Caki2 (cell line): Measurements from ENCODE around the gene TMEM256. TPM values are rescaled to one million over a fixed set of nuclear protein-coding genes. Genes with fewer than 3 reads are reported as not detected.

Source experiments
- DNase-seq: peaks from one replicate; pipeline ENCODE4 v3.0.0-alpha.2; 2015; ENCODE audit warnings: low read depth
- in situ Hi-C: cut with HindIII; loops from 2 replicates; pipeline ENCODE4 v1.10.0; 2016; ENCODE audit warnings: low sequenced_read_pairs, low pct_unique_long_range_greater_than_20kb, mixed read lengths
- total RNA-seq: library from RNA; depleted of rRNA; stranded (reverse); fragments of >200 nt; shearing (Covaris generic); gene quantifications from 2 replicates; pipeline ENCODE4 v1.2.3, GENCODE V29; 2014; ENCODE audit warnings: low replicate concordance

The TMEM256 gene
- total RNA-seq, 1 experiment from 2014 or later, result 132 TPM

DNA sequence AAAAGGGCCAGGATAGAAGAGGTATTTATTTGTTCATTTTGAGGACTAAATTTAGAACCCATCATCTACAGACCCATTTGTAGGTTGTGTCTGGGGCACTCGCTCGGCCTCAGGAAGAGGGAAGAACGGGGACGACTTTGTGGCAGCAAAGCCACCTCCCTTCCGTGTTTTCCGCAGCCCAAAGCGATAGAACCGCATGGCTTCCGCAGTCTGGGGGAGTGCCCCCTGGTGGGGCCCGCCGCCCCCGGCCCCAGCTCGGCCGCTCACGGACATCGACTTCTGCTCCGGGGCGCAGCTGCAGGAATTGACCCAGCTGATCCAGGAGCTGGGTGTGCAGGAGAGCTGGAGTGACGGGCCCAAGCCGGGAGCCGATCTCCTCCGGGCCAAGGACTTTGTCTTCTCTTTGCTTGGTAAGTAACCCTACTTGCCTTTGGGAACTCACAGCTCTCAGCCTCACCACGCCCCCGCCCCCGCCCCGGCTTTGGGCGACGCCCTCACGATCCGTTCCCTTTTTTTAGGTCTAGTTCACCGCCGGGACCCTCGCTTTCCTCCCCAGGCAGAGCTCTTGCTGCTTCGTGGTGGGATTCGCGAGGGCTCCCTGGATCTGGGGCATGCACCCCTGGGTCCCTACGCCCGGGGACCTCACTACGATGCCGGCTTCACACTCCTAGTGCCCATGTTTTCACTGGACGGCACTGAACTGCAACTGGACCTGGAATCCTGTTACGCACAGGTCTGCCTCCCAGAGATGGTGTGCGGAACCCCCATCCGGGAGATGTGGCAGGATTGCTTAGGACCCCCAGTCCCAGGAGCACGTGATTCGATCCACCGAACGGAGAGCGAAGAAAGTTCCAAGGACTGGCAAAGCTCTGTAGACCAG lies 32.0 kb upstream of the TMEM256 start:
- DNase-seq, result no peak
- in situ Hi-C loops, result no loop called here

DNA sequence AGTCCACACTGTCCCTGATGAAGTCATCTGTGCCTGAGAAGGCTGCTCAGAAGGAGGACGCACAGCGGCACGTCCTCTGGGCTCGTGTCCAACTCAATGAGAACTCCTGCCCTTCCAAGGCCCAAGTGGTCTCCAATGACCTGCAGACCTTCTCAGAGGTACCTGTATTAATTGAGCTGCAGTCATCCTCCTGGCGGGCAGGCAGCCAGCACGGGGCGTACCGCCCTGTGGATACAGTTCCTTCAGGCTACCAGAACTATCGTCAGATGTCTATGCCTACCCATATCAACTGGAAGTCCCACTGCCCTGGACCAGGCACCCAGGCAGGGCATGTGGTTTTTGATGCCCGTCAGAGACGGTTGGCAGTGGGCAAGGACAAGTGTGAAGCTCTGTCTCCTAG lies 28.4 kb upstream of the TMEM256 start:
- DNase-seq, result no peak
- in situ Hi-C loops, result no loop called here

DNA sequence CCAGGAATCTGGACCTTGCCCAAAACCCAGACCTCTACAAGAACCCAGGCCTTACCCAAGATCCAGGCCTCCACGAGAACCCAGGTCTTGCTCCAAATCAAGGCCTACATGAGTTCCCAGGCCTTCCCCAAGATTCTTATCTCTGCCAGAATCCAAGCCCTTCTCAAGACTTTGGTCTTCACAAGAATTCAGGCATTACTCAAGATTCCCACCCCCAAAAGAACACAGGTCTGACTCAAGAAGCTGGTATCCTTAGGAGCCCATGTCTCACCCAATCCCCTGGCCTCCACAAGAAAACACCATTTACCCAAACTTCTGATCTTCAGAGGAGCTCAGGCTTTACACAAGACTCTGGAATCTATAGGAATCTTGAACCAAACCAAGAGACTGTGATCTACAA lies 27.3 kb upstream of the TMEM256 start:
- in situ Hi-C loops, result no loop called here
- DNase-seq, result no peak

DNA sequence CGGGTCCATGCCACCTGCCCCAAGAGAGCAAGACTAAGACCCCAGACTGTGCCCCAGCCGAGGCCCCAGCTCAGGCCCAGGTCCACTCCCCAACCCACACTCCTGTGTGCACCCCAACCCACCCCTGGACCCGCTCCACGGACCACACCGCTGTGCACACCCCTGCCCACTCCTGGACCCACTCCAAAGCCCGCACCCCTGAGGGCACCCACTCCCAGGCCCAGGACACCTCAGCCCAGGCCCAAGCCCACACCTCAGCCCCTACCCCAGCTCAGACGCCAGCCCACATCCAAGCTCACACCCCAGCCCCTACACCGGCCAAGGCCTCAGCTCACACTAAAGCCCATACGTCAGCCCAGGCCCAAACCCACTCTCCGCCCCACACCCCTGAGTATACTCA lies 25.8 kb upstream of the TMEM256 start:
- DNase-seq, result no peak
- in situ Hi-C loops, result no loop called here

DNA sequence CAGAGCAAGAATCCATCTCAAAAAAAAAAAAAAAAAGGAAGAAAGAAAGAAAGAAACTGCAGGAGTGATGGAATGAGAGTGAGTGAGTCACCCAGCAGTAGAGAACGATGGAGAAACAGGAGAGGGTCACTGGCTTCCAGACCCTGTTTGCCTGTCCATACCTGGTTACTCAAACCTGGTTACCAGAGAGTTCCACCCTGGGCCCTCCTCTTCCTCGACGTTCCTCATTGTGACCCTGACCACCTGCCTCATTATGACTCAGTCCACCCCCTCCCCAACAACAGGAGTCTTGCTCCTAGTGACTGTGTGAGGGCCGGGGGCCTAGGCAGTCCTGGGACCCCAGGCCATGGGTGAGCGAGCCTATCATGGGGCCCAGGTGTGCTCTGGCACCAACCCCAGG lies 24.7 kb upstream of the TMEM256 start, which contains the start of gene SPEM3:
Gene SPEM3, plus strand, starts transcription at position 301 of the 400 bp plus-strand sequence. Its CDS starts 46 bp downstream, at position 347.
- DNase-seq, result no peak
- in situ Hi-C loops, result no loop called here

DNA sequence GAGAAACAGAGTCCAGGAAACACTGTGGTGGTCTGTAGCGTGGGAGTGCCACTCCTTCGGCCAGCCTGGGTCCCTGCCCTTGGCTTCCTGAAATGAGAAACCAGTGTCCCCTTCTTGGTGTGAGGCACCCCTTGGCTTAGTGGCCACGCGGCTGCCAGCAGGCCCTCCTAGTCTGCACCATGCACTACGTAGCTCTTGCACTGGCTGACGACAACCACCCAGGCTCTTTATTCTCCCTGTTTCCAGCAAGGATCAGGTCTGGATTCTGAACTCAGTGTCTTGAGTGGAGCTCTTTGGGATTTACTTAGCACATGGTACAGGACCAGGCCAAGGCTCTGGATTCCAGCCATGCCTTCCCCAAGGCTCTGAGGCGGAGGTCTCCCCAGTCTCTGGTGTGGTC lies 23.7 kb upstream of the TMEM256 start:
- no peak for DNase-seq
- in situ Hi-C loops, result no loop called here

DNA sequence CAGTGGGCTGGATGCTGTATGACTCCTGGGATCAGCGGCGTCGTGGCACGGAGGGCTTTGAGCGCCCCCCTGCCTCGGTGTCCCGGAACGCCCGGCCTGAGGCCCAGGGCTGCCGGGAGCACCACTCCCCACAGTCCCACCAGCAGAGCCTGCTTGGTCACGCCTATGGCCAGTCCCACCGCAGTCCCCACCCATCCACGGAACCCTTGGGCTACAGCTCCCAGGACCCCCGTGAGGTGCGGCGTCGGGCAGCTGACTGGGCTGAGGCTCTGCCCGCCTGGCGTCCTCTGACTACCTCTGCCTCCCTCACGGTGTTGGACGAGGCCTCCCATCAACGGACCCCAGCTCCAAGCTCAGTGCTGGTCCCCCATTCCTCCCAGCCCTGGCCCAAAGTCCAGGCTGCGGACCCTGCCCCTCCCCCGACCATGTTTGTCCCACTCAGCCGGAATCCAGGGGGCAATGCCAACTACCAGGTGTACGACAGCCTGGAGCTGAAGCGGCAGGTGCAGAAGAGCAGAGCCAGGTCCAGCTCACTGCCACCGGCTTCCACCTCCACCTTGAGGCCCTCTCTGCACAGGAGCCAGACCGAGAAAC lies 23.1 kb upstream of the TMEM256 start:
- DNase-seq, result no peak
- in situ Hi-C loops, result no loop called here

DNA sequence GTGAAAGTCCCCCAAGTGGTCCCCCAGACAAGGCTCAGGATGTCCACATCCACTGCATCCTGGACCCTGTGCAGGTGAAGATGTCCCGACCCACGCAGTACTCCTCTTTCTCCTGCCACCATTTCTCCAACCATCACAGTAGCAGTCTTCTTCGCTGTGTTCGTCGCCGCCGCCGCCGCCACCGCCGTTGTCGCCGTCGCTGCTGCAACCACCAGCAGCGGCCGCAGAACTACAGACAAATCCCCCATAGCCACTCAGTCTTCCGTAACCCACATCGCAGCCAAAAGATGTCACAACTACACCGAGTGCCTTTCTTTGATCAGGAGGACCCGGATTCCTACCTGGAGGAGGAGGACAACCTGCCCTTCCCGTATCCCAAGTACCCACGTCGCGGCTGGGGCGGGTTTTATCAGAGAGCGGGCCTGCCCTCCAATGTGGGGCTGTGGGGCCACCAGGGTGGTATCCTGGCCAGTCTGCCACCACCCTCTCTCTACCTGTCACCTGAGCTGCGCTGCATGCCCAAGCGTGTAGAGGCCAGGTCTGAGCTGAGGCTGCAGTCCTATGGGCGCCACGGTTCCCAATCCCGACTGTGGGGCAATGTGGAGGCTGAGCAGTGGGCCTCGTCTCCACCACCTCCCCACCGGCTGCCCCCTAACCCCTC lies 22.4 kb upstream of the TMEM256 start:
- no peak for DNase-seq

DNA sequence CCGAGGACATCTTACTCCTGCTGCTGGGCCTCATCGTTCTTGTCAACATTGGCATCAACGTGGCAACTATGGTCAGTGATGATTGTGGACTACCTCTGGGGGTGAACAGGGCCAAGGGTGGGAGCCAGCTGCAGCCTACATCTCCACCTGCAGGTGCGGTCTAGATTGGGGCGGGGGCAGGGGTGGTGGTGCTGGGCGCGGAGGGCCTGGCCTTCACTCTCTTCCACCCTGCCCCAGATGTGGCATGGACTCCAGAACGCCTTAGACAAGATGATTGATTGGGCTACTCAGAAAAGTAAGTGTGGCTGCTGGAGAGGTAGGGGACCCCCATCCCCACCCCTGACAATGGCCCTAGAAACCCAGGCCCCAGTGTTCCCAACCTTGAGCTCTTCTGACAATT lies 21.9 kb upstream of the TMEM256 start:
- in situ Hi-C loops, result no loop called here

More for the DNA sequence above, 22.4 kb upstream of the TMEM256 start:
- in situ Hi-C loops, result no loop called here

DNA sequence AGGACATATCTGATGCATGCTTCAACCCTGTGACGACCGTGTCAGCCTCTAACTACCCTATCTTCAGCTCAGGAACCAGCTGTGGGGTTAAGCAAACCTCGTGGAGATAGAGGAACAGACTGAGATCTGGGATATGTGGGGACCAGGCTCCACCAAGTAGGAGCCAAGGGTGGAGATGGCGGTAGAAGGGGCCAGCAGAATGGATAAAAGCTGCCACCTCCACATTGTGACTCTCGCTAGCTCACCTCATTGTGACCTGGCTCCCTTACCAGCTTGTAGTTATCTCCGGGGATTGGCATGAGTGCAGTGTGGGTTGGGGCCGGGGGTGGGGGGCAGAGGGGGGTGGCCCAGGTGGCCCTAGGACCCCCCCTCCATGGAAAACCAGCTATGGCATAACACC lies 21.4 kb upstream of the TMEM256 start, which contains the start of gene SPEM2:
Gene SPEM2, plus strand, starts transcription at position 301 of the 400 bp plus-strand sequence. Its CDS starts 73 bp downstream, at position 374.
- DNase-seq, result no peak
- in situ Hi-C loops, result no loop called here

More for the DNA sequence above, 21.9 kb upstream of the TMEM256 start:
- DNase-seq, result no peak

DNA sequence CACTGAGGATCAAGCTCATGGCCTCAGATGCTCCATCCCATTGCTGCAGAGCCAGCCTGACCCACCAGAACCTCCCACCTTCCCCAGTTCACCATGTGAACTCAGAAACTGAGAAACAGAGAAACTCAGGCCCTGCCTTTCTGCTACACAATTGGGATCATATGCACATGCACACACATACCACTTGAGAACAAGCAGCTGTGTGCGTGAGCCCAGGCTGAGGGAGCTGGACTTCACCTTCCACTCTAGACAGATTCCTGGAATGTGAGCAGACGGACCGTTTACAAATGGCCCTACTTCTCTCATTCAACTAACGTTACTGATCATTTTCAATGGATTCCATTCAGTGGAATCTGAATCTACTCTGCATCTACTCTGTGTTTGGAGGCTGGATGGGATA lies 19.8 kb upstream of the TMEM256 start:
- in situ Hi-C loops, result no loop called here
- DNase-seq, result no peak

DNA sequence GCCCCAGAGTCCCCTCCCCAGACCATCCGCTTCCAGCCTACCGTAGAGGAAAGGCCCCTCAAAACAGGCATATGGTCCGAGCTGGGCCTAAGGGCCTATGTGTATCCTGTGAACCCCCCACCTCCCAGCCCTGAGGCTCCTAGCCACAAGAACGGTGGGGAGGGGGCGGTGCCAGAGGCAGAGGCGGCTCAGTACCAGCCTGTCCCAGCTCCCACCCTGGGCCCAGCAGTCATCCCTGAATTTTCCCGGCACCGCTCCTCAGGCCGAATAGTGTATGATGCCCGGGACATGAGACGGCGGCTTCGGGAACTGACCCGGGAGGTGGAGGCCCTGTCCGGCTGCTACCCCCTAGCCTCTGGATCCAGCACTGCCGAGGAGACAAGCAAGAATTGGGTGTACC lies 17.3 kb upstream of the TMEM256 start:
- in situ Hi-C loops, result no loop called here
- DNase-seq, result no peak

DNA sequence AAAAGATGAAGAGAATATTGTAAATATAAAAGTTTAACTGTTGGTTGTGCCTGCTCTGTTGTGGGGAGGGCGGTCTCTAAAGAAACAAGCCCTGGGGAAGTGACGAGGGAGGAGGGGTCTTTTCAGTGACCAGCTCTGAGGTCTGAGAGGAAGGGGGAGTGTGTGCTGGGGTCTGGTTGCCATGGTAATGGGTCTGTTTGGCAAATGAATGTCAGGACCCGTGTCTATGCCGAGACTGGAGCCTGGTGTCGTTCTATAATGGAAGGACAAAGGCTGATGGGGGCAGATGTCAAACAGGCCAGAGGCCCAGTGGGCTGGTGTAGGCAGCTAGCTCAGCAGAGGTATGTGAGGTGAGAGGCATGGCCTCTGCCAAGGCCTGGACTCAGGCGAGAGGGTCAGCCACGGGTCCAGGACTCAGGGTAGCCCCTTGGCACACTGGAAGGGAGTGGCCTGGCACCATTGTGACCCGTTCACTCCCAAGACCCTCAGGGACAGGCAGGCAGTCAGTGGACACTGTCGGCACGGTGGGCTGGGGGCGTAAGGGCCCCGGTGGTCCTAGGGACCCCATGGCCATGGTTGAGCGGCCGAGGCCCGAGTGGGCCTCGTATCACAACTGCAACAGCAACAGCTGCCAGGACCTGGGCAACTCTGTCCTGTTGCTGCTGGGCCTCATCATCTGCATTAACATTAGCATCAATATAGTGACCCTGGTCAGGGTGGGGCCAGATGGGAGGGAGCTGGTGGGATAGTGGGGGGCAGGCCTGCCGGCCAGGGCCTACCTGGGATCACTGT lies 16.1 kb upstream of the TMEM256 start, which contains the start of gene SPEM1:
Gene SPEM1, plus strand, starts transcription at position 506 of the 792 bp plus-strand sequence. Its CDS starts 61 bp downstream, at position 567.
- in situ Hi-C loops, result no loop called here
- no peak for DNase-seq

DNA sequence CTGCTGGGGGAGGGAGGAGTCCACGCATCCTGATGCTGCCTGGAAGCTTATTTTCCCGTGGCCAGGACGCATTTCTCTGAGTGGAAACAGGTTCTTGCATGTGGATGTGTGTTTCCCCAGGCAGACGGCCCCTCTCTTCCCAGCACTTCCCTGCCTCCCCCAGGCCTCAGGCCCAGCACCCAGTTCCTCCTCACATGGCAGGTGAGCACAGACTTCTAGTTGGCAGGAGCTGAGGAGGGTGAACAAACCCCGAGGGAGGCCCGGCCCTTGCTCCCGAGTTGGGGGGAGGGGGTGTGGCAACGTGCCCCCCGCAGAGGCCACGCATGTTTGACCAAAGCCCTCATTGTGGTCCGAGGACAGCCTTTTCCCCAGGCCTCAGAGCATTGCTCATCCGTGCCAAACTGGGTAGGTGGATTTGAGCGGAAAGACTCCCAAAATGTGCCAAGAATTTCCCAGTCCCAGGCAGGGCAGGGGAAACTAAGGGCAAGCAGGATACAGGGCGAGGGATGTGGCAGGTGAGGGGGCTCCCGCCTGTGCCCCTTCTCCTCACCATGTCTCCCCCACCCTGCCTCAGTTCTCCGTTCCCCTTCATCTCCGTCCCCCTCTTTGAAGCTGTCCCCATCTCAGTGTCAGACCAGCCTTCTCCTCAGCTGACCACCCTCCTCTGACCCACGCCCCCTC lies 14.7 kb upstream of the TMEM256 start:
- DNase-seq, result no peak
- in situ Hi-C loops, result no loop called here

DNA sequence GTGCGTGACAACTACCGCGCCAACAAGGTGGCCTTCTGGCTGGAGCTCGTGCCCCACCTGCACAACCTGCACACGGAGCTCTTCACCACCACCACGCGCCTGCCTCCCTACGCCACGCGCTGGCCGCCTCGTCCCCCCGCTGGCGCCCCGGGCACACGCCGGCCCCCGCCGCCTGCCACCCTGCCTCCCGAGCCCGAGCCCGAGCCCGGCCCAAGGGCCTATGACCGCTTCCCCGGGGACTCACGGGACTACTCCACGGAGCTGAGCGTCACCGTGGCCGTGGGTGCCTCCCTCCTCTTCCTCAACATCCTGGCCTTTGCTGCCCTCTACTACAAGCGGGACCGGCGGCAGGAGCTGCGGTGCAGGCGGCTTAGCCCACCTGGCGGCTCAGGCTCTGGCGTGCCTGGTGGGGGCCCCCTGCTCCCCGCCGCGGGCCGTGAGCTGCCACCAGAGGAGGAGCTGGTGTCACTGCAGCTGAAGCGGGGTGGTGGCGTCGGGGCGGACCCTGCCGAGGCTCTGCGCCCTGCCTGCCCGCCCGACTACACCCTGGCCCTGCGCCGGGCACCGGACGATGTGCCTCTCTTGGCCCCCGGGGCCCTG lies 13.3 kb upstream of the TMEM256 start:
- DNase-seq, result no peak
- in situ Hi-C loops, result no loop called here

DNA sequence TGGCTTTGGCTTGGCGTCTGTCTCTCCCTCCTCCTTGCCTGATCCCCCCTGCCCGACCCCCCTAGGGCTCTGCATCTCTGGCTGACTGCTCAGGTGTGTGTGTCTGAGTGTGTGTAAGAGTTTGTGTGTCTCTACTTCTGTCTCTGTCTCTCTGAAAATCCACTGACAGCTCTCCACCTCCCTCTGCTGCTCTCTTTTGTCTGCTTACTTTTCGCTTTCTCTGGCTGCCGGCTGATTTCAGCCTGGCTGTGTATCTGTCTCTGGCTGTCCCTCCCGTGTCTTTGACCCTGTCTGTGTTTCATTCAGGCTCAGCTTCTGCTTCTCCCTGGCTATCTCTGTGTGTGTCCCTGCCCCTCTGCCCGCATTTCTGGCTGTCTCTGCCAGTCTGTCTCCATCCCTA lies 12.4 kb upstream of the TMEM256 start:
- in situ Hi-C loops, result no loop called here
- DNase-seq, result no peak

DNA sequence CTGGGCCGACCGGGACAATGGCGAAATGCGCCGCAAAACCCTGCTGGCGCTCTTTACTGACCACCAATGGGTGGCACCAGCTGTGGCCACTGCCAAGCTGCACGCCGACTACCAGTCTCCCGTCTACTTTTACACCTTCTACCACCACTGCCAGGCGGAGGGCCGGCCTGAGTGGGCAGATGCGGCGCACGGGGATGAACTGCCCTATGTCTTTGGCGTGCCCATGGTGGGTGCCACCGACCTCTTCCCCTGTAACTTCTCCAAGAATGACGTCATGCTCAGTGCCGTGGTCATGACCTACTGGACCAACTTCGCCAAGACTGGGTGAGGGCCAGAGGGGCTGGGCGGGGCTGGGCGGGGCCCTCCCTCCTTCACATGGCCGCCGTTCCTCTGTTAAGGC lies 11.9 kb upstream of the TMEM256 start:
- no peak for DNase-seq
- in situ Hi-C loops, result no loop called here
